Activated naive CD8-positive, alpha-beta T cell treated with anti-CD3 and anti-CD28 coated beads for 36 hours (primary cell): ENCODE data around the gene PDE8B. TPM values are rescaled to one million over a fixed set of nuclear protein-coding genes. Genes with fewer than 3 reads are reported as not detected.

Experiments
- DNase-seq: peaks from one replicate; pipeline ENCODE4 v3.0.0; 2021
- H3K27ac Mint-ChIP-seq: one replicate; pipeline ENCODE4 v1.8.0; 2022; ENCODE audit warnings: mild to moderate bottlenecking, moderate library complexity, mixed read lengths
- H3K27me3 Mint-ChIP-seq: one replicate; pipeline ENCODE4 v1.8.0; 2022; ENCODE audit warnings: mild to moderate bottlenecking, mixed read lengths
- H3K36me3 Mint-ChIP-seq: one replicate; pipeline ENCODE4 v1.8.0; 2021; ENCODE audit warnings: mild to moderate bottlenecking, mixed read lengths
- H3K4me1 Mint-ChIP-seq: one replicate; pipeline ENCODE4 v1.8.0; 2021; ENCODE audit warnings: mixed read lengths
- H3K4me3 Mint-ChIP-seq: one replicate; pipeline ENCODE4 v1.8.0; 2022; ENCODE audit warnings: mild to moderate bottlenecking, moderate library complexity, mixed read lengths
- H3K9me3 Mint-ChIP-seq: one replicate; pipeline ENCODE4 v1.8.0; 2022; ENCODE audit warnings: mixed read lengths
- total RNA-seq, 2 experiments: library from RNA; stranded (reverse); gene quantifications; one replicate each; pipeline ENCODE4 v1.2.3, GENCODE V29; 2021

PDE8B gene
- total RNA-seq, 2 experiments from 2014 or later, result 0.16 TPM; not detected in 1

GRCh38 chr5:77209495-77210090 is 887 bp upstream of the PDE8B start:
- peaks cover 2% of the 10 kb centered on the region for H3K36me3 Mint-ChIP-seq
- H3K4me1 Mint-ChIP-seq, result peaks cover 11% of the 10 kb centered on the region
- H3K27ac Mint-ChIP-seq, result no peak overlapping the region
- DNase-seq, result no peak
- H3K9me3 Mint-ChIP-seq, result no peaks in the 10 kb centered on the region
- H3K4me3 Mint-ChIP-seq, result peak overlapping the region; percentile 78
- H3K27me3 Mint-ChIP-seq, result peaks cover 62% of the 10 kb centered on the region

- Mint-ChIP-seq H3K4me1 (peaks cover 11% of the 10 kb centered on the region), H3K27me3 (peaks cover 77% of the 10 kb centered on the region), H3K9me3 (no peaks in the 10 kb centered on the region), H3K36me3 (peaks cover 2% of the 10 kb centered on the region), H3K4me3 (peak overlapping the region; percentile 62), H3K27ac (no peak overlapping the region)
- DNase-seq, result no peak
Measured at GRCh38 chr5:77210964-77211690, 647 bp downstream of the PDE8B start.

GRCh38 chr5:77211691-77212047 is 1.2 kb downstream of the PDE8B start:
- peak overlapping the region; percentile 62 for H3K4me3 Mint-ChIP-seq
- H3K27me3 Mint-ChIP-seq, result peaks cover 78% of the 10 kb centered on the region
- DNase-seq, result no peak
- H3K4me1 Mint-ChIP-seq, result peaks cover 11% of the 10 kb centered on the region
- H3K27ac Mint-ChIP-seq, result no peak overlapping the region
- H3K9me3 Mint-ChIP-seq, result no peaks in the 10 kb centered on the region
- peaks cover 2% of the 10 kb centered on the region for H3K36me3 Mint-ChIP-seq

- no peaks in the 10 kb centered on the region for H3K9me3 Mint-ChIP-seq
- H3K27me3 Mint-ChIP-seq, result peaks cover 86% of the 10 kb centered on the region
- no peak overlapping the region for H3K4me3 Mint-ChIP-seq
- H3K4me1 Mint-ChIP-seq, result peaks cover 11% of the 10 kb centered on the region
- DNase-seq, result no peak
- H3K36me3 Mint-ChIP-seq, result peaks cover 2% of the 10 kb centered on the region
- H3K27ac Mint-ChIP-seq, result no peak overlapping the region
Measured at GRCh38 chr5:77213601-77214000, 3.1 kb downstream of the PDE8B start.

GRCh38 chr5:77214151-77214550 is 3.7 kb downstream of the PDE8B start:
- Mint-ChIP-seq H3K27ac (no peak overlapping the region), H3K36me3 (peaks cover 2% of the 10 kb centered on the region), H3K27me3 (peaks cover 81% of the 10 kb centered on the region), H3K4me1 (peaks cover 11% of the 10 kb centered on the region), H3K4me3 (no peak overlapping the region), H3K9me3 (no peaks in the 10 kb centered on the region)
- no peak for DNase-seq

GRCh38 chr5:77218263-77218662 is 7.8 kb downstream of the PDE8B start:
- Mint-ChIP-seq H3K36me3 (no peaks in the 10 kb centered on the region), H3K27me3 (peaks cover 58% of the 10 kb centered on the region), H3K9me3 (no peaks in the 10 kb centered on the region), H3K4me1 (no peaks in the 10 kb centered on the region), H3K4me3 (no peak overlapping the region), H3K27ac (no peak overlapping the region)
- no peak for DNase-seq

GRCh38 chr5:77221115-77221514 is 10.6 kb downstream of the PDE8B start:
- Mint-ChIP-seq H3K36me3 (no peaks in the 10 kb centered on the region), H3K4me3 (no peak overlapping the region)

GRCh38 chr5:77222722-77223121 is 12.2 kb downstream of the PDE8B start:
- no peak overlapping the region for H3K27ac Mint-ChIP-seq
- H3K27me3 Mint-ChIP-seq, result peaks cover 29% of the 10 kb centered on the region
- H3K9me3 Mint-ChIP-seq, result no peaks in the 10 kb centered on the region
- no peaks in the 10 kb centered on the region for H3K4me1 Mint-ChIP-seq
- H3K36me3 Mint-ChIP-seq, result no peaks in the 10 kb centered on the region
- no peak overlapping the region for H3K4me3 Mint-ChIP-seq
- no peak for DNase-seq

More at GRCh38 chr5:77221115-77221514, 10.6 kb downstream of the PDE8B start:
- H3K27me3 Mint-ChIP-seq, result peaks cover 40% of the 10 kb centered on the region
- DNase-seq, result no peak
- H3K27ac Mint-ChIP-seq, result no peak overlapping the region
- H3K9me3 Mint-ChIP-seq, result no peaks in the 10 kb centered on the region
- no peaks in the 10 kb centered on the region for H3K4me1 Mint-ChIP-seq

- Mint-ChIP-seq H3K36me3 (no peaks in the 10 kb centered on the region), H3K4me3 (no peak overlapping the region), H3K27ac (no peak overlapping the region), H3K4me1 (no peaks in the 10 kb centered on the region), H3K27me3 (peaks cover 22% of the 10 kb centered on the region), H3K9me3 (no peaks in the 10 kb centered on the region)
- no peak for DNase-seq
Measured at GRCh38 chr5:77223653-77224052, 13.2 kb downstream of the PDE8B start.

GRCh38 chr5:77224672-77225355 is 14.3 kb downstream of the PDE8B start:
- peaks cover 1% of the 10 kb centered on the region for H3K36me3 Mint-ChIP-seq
- DNase-seq, result no peak
- H3K4me3 Mint-ChIP-seq, result no peak overlapping the region
- no peak overlapping the region for H3K27ac Mint-ChIP-seq
- no peaks in the 10 kb centered on the region for H3K4me1 Mint-ChIP-seq
- peaks cover 3% of the 10 kb centered on the region for H3K9me3 Mint-ChIP-seq
- peaks cover 25% of the 10 kb centered on the region for H3K27me3 Mint-ChIP-seq

- Mint-ChIP-seq H3K36me3 (peaks cover 2% of the 10 kb centered on the region), H3K27ac (no peak overlapping the region), H3K27me3 (peaks cover 22% of the 10 kb centered on the region), H3K4me3 (no peak overlapping the region), H3K9me3 (peaks cover 5% of the 10 kb centered on the region), H3K4me1 (no peaks in the 10 kb centered on the region)
- DNase-seq, result no peak
Measured at GRCh38 chr5:77225531-77225930, 15.1 kb downstream of the PDE8B start.

- no peak for DNase-seq
- Mint-ChIP-seq H3K27ac (no peak overlapping the region), H3K36me3 (peaks cover 5% of the 10 kb centered on the region), H3K4me3 (no peak overlapping the region), H3K4me1 (peaks cover 3% of the 10 kb centered on the region), H3K27me3 (peaks cover 30% of the 10 kb centered on the region), H3K9me3 (peaks cover 5% of the 10 kb centered on the region)
Measured at GRCh38 chr5:77229887-77230286, 19.4 kb downstream of the PDE8B start.

GRCh38 chr5:77230727-77231470 is 20.4 kb downstream of the PDE8B start:
- H3K9me3 Mint-ChIP-seq, result peaks cover 5% of the 10 kb centered on the region
- H3K4me3 Mint-ChIP-seq, result no peak overlapping the region
- H3K27me3 Mint-ChIP-seq, result peaks cover 28% of the 10 kb centered on the region
- no peak overlapping the region for H3K27ac Mint-ChIP-seq
- DNase-seq, result no peak
- peaks cover 5% of the 10 kb centered on the region for H3K36me3 Mint-ChIP-seq
- peaks cover 3% of the 10 kb centered on the region for H3K4me1 Mint-ChIP-seq

- H3K9me3 Mint-ChIP-seq, result peaks cover 7% of the 10 kb centered on the region
- H3K36me3 Mint-ChIP-seq, result peaks cover 5% of the 10 kb centered on the region
- peaks cover 10% of the 10 kb centered on the region for H3K4me1 Mint-ChIP-seq
- no peak for DNase-seq
- H3K27me3 Mint-ChIP-seq, result peaks cover 32% of the 10 kb centered on the region
- no peak overlapping the region for H3K27ac Mint-ChIP-seq
- no peak overlapping the region for H3K4me3 Mint-ChIP-seq
Measured at GRCh38 chr5:77231471-77232138, 21.1 kb downstream of the PDE8B start.
